Panc1 (cell line): ENCODE measurements around the gene ANKRD23. TPM values are rescaled to one million over a fixed set of nuclear protein-coding genes. Genes with fewer than 3 reads are reported as not detected.
A peak's percentile ranks its signal among the peaks of the same experiment; 100 is the strongest.

ENCODE experiments used
- ATAC-seq: fragments of 200-7000 bp; cut with Tn5 transposase; 2 replicates; pipeline ENCODE4 v1.9.1; 2020; ENCODE audit warnings: mild to moderate bottlenecking, moderate library complexity
- BruUV-seq: library from RNA; stranded (reverse); fragments of 400-500 nt; replicated peaks from 2 replicates; lab custom pipeline; 2021; lab: Mats Ljungman, UMichigan
- CTCF ChIA-PET: fragments of 300-600 bp; sonication (Branson Sonifier 250); formaldehyde crosslinking; loops from one replicate; lab custom pipeline; 2022; ENCODE audit warnings: antibody characterized with exemption; lab: Charles Lee
- POLR2A ChIA-PET: fragments of 300-600 bp; sonication (Branson Sonifier 250); formaldehyde crosslinking; loops from one replicate; lab custom pipeline; 2022; ENCODE audit warnings: antibody characterized with exemption; lab: Charles Lee
- DNase-seq: peaks from one replicate; pipeline ENCODE4 v3.0.0-alpha.2; 2010; ENCODE audit warnings: low read depth, low spot score
- H3K27ac ChIP-seq: 2 replicates; pipeline ENCODE4 v1.5.1; 2011; ENCODE audit warnings: mild to moderate bottlenecking, low read length, inconsistent platforms
- H3K27me3 ChIP-seq: fragments of 200-500 bp; sonication (Bioruptor generic); 2 replicates; pipeline ENCODE4 v1.6.0; 2014; ENCODE audit warnings: low read length, inconsistent platforms; ENCODE audit not compliant: control insufficient read depth, insufficient read depth
- H3K36me3 ChIP-seq: fragments of 200-500 bp; sonication (Bioruptor generic); 2 replicates; pipeline ENCODE4 v1.5.1; 2014; ENCODE audit warnings: inconsistent platforms, mild to moderate bottlenecking, low read length, moderate library complexity; ENCODE audit not compliant: control insufficient read depth, insufficient read depth
- H3K4me1 ChIP-seq: 2 replicates; pipeline ENCODE4 v1.5.1; 2011; ENCODE audit warnings: inconsistent platforms, mild to moderate bottlenecking, low read length, moderate library complexity; ENCODE audit not compliant: control insufficient read depth, insufficient read depth
- H3K4me3 ChIP-seq, 2 experiments: 2 replicates each; pipeline ENCODE4 v1.5.1; 2011 to 2012; ENCODE audit warnings: low read depth in 2 of 2, low read length in 2 of 2, mild to moderate bottlenecking in 2 of 2, inconsistent platforms in 1 of 2, moderate library complexity in 1 of 2
- H3K9me3 ChIP-seq: fragments of 200-500 bp; sonication (Bioruptor generic); 2 replicates; pipeline ENCODE4 v1.5.1; 2014; ENCODE audit warnings: low read depth, mild to moderate bottlenecking, inconsistent platforms, low read length, moderate library complexity; ENCODE audit not compliant: control insufficient read depth, insufficient read depth
- POLR2AphosphoS5 ChIP-seq: IDR thresholded peaks from 2 replicates; pipeline ENCODE4 v1.6.1; 2012; ENCODE audit warnings: mild to moderate bottlenecking, low read depth, low read length, moderate library complexity
- REST ChIP-seq, 2 experiments: IDR thresholded peaks; 2 replicates each; pipeline ENCODE4 v1.6.1; 2011 to 2012; ENCODE audit warnings: low read depth in 2 of 2, control low read depth in 1 of 2, low read length in 1 of 2, mild to moderate bottlenecking in 1 of 2, moderate library complexity in 1 of 2; ENCODE audit not compliant: insufficient read depth in 1 of 2
- SIN3A ChIP-seq: IDR thresholded peaks from 2 replicates; pipeline ENCODE4 v1.6.1; 2012; ENCODE audit warnings: low read depth, mild to moderate bottlenecking, low read length, moderate library complexity, borderline replicate concordance; ENCODE audit not compliant: insufficient read depth
- TCF7L2 ChIP-seq: IDR thresholded peaks from 2 replicates; pipeline ENCODE4 v1.6.1; 2011; ENCODE audit warnings: mild to moderate bottlenecking, low read depth, low read length, inconsistent platforms
- in situ Hi-C: cut with HindIII; loops from 2 replicates; pipeline ENCODE4 v1.10.0; 2016; ENCODE audit warnings: low sequenced_read_pairs, low pct_unique_long_range_greater_than_20kb
- intact Hi-C: fragments of 100-400 bp; cut with micrococcal nuclease; formaldehyde crosslinking; loops from one replicate; pipeline ENCODE4 v1.10.0; 2022; ENCODE audit not compliant: unreplicated experiment
- total RNA-seq: library from RNA; stranded (reverse); gene quantifications from one replicate; pipeline ENCODE4 v1.2.1, GENCODE V29; 2021; ENCODE audit not compliant: unreplicated experiment
- TF ChIP-seq, protein P1 (sequence below): fragments of 450-650 bp; IDR thresholded peaks from 2 replicates; pipeline ENCODE4 v1.5.1; 2017; ENCODE audit warnings: mild to moderate bottlenecking

Gene ANKRD23
- total RNA-seq, 1 experiment from 2014 or later = 3.2 TPM

DNA sequence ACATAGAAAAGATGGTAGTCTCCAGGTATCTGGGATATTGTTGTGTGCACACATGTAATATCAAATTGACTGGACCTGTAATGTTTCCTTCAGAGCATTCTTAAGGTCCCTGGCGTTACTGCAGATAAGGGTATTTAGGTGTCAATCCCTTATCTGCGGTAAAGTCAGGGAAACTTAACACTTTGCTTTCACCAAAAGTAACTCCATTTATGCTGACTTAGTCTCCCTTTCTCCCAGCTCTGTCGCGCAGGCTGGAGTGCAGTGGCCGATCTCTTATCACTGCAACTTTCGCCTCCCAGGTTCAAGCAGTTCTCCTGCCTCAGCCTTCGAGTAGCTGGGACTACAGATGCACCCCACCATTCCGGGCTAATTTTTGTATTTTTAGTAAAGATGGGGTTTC lies 25.9 kb downstream of the ANKRD23 start:
- no peaks in the 10 kb centered on the region; the same call in 1 of the 2 replicates for H3K36me3 ChIP-seq
- H3K4me3 ChIP-seq = peak overlapping the region; percentile 71 to 75
- peaks cover 35% of the 10 kb centered on the region for H3K4me1 ChIP-seq
- TF ChIP-seq REST (IDR thresholded peaks at IDR 0.05; ENCODE audit: insufficient read depth in 1 of 2, low read depth in 2 of 2, low read length in 1 of 2) = no peak
- no peak for TF ChIP-seq TCF7L2
- no peak for TF ChIP-seq SIN3A
- TF ChIP-seq POLR2AphosphoS5 = no peak
- TF ChIP-seq, protein P1, sequence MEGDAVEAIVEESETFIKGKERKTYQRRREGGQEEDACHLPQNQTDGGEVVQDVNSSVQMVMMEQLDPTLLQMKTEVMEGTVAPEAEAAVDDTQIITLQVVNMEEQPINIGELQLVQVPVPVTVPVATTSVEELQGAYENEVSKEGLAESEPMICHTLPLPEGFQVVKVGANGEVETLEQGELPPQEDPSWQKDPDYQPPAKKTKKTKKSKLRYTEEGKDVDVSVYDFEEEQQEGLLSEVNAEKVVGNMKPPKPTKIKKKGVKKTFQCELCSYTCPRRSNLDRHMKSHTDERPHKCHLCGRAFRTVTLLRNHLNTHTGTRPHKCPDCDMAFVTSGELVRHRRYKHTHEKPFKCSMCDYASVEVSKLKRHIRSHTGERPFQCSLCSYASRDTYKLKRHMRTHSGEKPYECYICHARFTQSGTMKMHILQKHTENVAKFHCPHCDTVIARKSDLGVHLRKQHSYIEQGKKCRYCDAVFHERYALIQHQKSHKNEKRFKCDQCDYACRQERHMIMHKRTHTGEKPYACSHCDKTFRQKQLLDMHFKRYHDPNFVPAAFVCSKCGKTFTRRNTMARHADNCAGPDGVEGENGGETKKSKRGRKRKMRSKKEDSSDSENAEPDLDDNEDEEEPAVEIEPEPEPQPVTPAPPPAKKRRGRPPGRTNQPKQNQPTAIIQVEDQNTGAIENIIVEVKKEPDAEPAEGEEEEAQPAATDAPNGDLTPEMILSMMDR = no peak
- no peak overlapping the region; the same call in 1 of the 2 replicates for H3K27ac ChIP-seq
- BruUV-seq = no TSS peak
- H3K9me3 ChIP-seq = no peaks in the 10 kb centered on the region
- intact Hi-C loops (no loop called here), in situ Hi-C loops (no loop called here)
- ChIA-PET CTCF (no interaction called here), POLR2A (no interaction called here)
- no peaks in the 10 kb centered on the region for H3K27me3 ChIP-seq
- ATAC-seq = no peak
- no peak for DNase-seq

DNA sequence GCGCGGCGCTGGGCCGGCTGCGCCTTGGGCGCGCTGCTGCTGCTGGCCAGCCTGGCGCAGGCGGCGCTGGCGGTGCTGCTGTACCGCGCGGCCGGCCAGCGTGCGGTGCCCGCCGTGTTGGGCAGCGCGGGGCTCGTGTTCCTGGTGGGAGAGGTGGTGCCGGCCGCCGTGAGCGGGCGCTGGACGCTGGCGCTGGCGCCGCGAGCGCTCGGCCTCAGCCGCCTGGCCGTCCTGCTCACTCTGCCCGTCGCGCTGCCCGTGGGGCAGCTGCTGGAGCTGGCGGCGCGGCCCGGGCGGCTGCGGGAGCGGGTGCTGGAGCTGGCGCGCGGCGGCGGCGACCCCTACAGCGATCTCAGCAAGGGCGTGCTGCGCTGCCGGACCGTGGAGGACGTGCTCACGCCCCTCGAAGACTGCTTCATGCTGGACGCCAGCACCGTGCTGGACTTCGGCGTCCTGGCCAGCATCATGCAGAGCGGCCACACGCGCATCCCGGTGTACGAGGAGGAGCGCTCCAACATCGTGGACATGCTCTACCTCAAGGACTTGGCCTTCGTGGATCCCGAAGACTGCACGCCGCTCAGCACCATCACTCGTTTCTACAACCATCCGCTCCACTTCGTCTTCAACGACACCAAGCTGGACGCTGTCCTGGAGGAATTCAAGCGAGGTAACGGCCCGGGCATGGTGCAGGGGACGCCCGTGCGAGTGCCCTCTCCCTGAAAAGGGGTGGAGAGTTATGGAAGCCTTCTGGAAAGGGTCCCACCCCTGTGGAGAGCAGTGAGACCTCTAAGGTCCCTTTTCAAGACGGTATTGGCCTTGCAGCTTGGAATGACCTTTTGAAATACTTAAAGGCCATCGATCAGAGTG lies 26.8 kb downstream of the ANKRD23 start:
- H3K4me1 ChIP-seq = peaks cover 35% of the 10 kb centered on the region
- BruUV-seq = no TSS peak
- ATAC-seq (peak; percentile 6; the same call in 1 of the 2 replicates), DNase-seq (no peak)
- no peaks in the 10 kb centered on the region for H3K9me3 ChIP-seq
- peak overlapping the region; percentile 71 to 75 for H3K4me3 ChIP-seq
- no peaks in the 10 kb centered on the region; the same call in 1 of the 2 replicates for H3K36me3 ChIP-seq
- ChIA-PET POLR2A (no interaction called here), CTCF (no interaction called here)
- TF ChIP-seq TCF7L2 = no peak
- 0 out of 4 replicates have a peak, but pooled peaks of 1 of the 2 experiments have one; percentile 16 for TF ChIP-seq REST (IDR thresholded peaks at IDR 0.05; ENCODE audit: insufficient read depth in 1 of 2, low read depth in 2 of 2, low read length in 1 of 2)
- no peak for TF ChIP-seq SIN3A
- no peak for TF ChIP-seq POLR2AphosphoS5
- TF ChIP-seq, protein P1 = no peak
- in situ Hi-C loops = no loop called here
- no peaks in the 10 kb centered on the region for H3K27me3 ChIP-seq
- peak overlapping the region; percentile 70 for H3K27ac ChIP-seq
- intact Hi-C loops = no loop called here
